ENCODE data around the gene TMEM178A. TPM values are rescaled to one million over a fixed set of nuclear protein-coding genes. Genes with fewer than 3 reads are reported as not detected.

TMEM178A gene
- total RNA-seq, 1 donor from 2014 or later = 32.9 TPM

DNA sequence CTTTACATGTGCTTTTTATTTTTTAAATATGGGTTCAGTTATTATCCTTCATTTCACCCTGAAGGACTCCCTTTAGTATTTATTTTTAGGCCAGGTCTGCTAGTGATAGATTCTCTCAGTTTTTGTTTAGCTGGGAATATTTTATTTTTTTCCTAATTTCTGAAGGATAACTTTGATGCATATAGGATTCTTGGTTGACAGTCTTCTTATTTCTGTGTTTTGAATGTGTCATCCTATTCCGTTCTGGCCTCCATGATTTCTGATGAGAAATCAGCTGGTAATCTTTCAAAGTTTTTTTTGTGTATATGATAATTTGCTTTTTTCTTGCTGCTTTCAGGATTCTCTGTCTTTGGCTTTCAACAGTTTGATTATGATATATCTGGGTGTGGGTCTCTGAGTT lies 35.4 kb downstream of the TMEM178A start:
- Mint-ChIP-seq H3K27ac (no peak overlapping the region), H3K4me1 (ENCODE audit: low read depth) (peaks cover 4% of the 10 kb centered on the region), H3K4me3 (ENCODE audit: low read depth) (no peak overlapping the region), H3K9me3 (ENCODE audit: low read depth) (peaks cover 21% of the 10 kb centered on the region), H3K36me3 (ENCODE audit: insufficient read depth) (peaks cover 21% of the 10 kb centered on the region), H3K27me3 (no peaks in the 10 kb centered on the region)
- TF ChIP-seq, protein P1, sequence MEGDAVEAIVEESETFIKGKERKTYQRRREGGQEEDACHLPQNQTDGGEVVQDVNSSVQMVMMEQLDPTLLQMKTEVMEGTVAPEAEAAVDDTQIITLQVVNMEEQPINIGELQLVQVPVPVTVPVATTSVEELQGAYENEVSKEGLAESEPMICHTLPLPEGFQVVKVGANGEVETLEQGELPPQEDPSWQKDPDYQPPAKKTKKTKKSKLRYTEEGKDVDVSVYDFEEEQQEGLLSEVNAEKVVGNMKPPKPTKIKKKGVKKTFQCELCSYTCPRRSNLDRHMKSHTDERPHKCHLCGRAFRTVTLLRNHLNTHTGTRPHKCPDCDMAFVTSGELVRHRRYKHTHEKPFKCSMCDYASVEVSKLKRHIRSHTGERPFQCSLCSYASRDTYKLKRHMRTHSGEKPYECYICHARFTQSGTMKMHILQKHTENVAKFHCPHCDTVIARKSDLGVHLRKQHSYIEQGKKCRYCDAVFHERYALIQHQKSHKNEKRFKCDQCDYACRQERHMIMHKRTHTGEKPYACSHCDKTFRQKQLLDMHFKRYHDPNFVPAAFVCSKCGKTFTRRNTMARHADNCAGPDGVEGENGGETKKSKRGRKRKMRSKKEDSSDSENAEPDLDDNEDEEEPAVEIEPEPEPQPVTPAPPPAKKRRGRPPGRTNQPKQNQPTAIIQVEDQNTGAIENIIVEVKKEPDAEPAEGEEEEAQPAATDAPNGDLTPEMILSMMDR (IDR thresholded peaks at IDR 0.05; ENCODE audit: unreplicated experiment) = no peak
- no peak for DNase-seq (ENCODE audit: low spot score, unreplicated experiment)

GRCh38 chr2:39703181-39703872 lies 37.6 kb downstream of the TMEM178A start:
- H3K36me3 Mint-ChIP-seq (ENCODE audit: insufficient read depth) = peaks cover 34% of the 10 kb centered on the region
- H3K9me3 Mint-ChIP-seq (ENCODE audit: low read depth) = peaks cover 26% of the 10 kb centered on the region
- TF ChIP-seq, protein P1 (IDR thresholded peaks at IDR 0.05; ENCODE audit: unreplicated experiment) = no peak
- peaks cover 2% of the 10 kb centered on the region for H3K4me1 Mint-ChIP-seq (ENCODE audit: low read depth)
- no peak overlapping the region for H3K27ac Mint-ChIP-seq
- no peak for DNase-seq (ENCODE audit: low spot score, unreplicated experiment)
- H3K4me3 Mint-ChIP-seq (ENCODE audit: low read depth) = no peak overlapping the region
- no peaks in the 10 kb centered on the region for H3K27me3 Mint-ChIP-seq

- peaks cover 2% of the 10 kb centered on the region for H3K4me1 Mint-ChIP-seq (ENCODE audit: low read depth)
- H3K27me3 Mint-ChIP-seq = no peaks in the 10 kb centered on the region
- peaks cover 35% of the 10 kb centered on the region for H3K36me3 Mint-ChIP-seq (ENCODE audit: insufficient read depth)
- H3K9me3 Mint-ChIP-seq (ENCODE audit: low read depth) = peaks cover 23% of the 10 kb centered on the region
- no peak overlapping the region for H3K4me3 Mint-ChIP-seq (ENCODE audit: low read depth)
- TF ChIP-seq, protein P1 (IDR thresholded peaks at IDR 0.05; ENCODE audit: unreplicated experiment) = no peak
- DNase-seq (ENCODE audit: low spot score, unreplicated experiment) = no peak
- H3K27ac Mint-ChIP-seq = no peak overlapping the region
Measured at GRCh38 chr2:39704540-39704939, 38.8 kb downstream of the TMEM178A start.

DNA sequence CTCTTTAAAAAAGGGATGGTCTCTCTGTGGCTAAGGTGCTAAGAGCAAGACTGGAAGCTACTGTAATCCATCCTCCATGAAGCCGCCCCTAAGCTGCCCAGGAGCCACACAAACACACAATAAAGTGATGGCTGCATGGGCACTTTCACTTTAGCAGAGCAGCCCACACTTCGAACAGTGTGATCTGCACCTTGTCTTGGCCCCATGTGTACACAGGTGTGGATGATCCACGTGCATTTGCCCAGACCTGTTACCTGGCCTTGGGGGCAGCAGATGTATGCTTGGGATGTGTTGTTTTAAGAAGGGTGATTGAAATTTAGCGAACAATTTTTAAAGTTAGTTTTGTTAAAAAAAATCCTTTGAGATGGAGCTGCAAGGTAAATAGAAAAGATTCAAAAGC lies 39.9 kb downstream of the TMEM178A start:
- peaks cover 2% of the 10 kb centered on the region for H3K4me1 Mint-ChIP-seq (ENCODE audit: low read depth)
- no peak overlapping the region for H3K27ac Mint-ChIP-seq
- peaks cover 34% of the 10 kb centered on the region for H3K36me3 Mint-ChIP-seq (ENCODE audit: insufficient read depth)
- no peaks in the 10 kb centered on the region for H3K27me3 Mint-ChIP-seq
- TF ChIP-seq, protein P1 (IDR thresholded peaks at IDR 0.05; ENCODE audit: unreplicated experiment) = no peak
- H3K4me3 Mint-ChIP-seq (ENCODE audit: low read depth) = no peak overlapping the region
- peaks cover 18% of the 10 kb centered on the region for H3K9me3 Mint-ChIP-seq (ENCODE audit: low read depth)
- no peak for DNase-seq (ENCODE audit: low spot score, unreplicated experiment)

DNA sequence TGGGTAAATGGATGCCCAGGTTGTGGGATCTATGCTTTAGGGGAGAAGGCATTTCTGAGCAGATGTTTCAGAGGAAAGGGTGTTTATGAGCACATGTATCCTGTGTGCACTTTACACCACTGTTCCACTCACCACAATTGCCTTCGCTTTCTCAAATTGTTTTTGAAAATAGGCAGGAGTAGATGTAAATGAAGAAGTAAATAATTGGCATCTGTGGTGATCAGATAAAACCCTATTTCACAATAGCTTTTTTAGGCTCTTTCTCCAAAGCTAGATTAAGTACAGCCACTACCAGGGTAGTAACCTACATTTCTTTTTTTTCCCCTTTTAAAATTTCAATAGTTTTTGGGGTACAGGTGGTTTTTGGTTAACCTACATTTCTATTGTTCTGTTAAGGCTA lies 40.6 kb downstream of the TMEM178A start:
- Mint-ChIP-seq H3K27ac (no peak overlapping the region), H3K4me3 (ENCODE audit: low read depth) (no peak overlapping the region)

More for the DNA sequence above, 40.6 kb downstream of the TMEM178A start:
- no peak for DNase-seq (ENCODE audit: low spot score, unreplicated experiment)
- Mint-ChIP-seq H3K9me3 (ENCODE audit: low read depth) (peaks cover 16% of the 10 kb centered on the region), H3K36me3 (ENCODE audit: insufficient read depth) (peaks cover 31% of the 10 kb centered on the region), H3K4me1 (ENCODE audit: low read depth) (peaks cover 2% of the 10 kb centered on the region), H3K27me3 (no peaks in the 10 kb centered on the region)
- TF ChIP-seq, protein P1 (IDR thresholded peaks at IDR 0.05; ENCODE audit: unreplicated experiment) = no peak

Measured in progenitor cell of endocrine pancreas (in vitro differentiated cells).